Cardiac fibroblast (primary cell): Measurements from ENCODE around the gene CORO2B.

Experiments used
- DNase-seq, 2 donors: peaks; one replicate each; pipeline versions ENCODE4 v3.0.0 to v3.0.0-alpha.2; 2010; ENCODE audit warnings: low read depth in 2 of 2
- H3K4me3 ChIP-seq, 2 donors: replicated peaks in 1 of 2; 1 replicate in 1 of 2; 2 replicates in 1 of 2; pipeline ENCODE4 v1.5.1; 2011; ENCODE audit warnings: low read depth in 2 of 2, low read length in 2 of 2, mild to moderate bottlenecking in 2 of 2, moderate library complexity in 1 of 2
- TF ChIP-seq, protein P1 (sequence below): IDR thresholded peaks from one replicate; pipeline ENCODE4 v1.5.1; 2011; ENCODE audit warnings: low read depth, mild to moderate bottlenecking, low read length, inconsistent platforms

The CORO2B gene

GRCh38 chr15:68773036-68773435 lies 194.2 kb downstream of the CORO2B start:
- no peak for DNase-seq
- H3K4me3 ChIP-seq: no peak overlapping the region
- TF ChIP-seq, protein P1, sequence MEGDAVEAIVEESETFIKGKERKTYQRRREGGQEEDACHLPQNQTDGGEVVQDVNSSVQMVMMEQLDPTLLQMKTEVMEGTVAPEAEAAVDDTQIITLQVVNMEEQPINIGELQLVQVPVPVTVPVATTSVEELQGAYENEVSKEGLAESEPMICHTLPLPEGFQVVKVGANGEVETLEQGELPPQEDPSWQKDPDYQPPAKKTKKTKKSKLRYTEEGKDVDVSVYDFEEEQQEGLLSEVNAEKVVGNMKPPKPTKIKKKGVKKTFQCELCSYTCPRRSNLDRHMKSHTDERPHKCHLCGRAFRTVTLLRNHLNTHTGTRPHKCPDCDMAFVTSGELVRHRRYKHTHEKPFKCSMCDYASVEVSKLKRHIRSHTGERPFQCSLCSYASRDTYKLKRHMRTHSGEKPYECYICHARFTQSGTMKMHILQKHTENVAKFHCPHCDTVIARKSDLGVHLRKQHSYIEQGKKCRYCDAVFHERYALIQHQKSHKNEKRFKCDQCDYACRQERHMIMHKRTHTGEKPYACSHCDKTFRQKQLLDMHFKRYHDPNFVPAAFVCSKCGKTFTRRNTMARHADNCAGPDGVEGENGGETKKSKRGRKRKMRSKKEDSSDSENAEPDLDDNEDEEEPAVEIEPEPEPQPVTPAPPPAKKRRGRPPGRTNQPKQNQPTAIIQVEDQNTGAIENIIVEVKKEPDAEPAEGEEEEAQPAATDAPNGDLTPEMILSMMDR: no peak

- DNase-seq: peak in 1 of 2 donors; percentile 15
- TF ChIP-seq, protein P1: no peak
- H3K4me3 ChIP-seq: no peak overlapping the region
Observed at GRCh38 chr15:68774120-68774519, 195.3 kb downstream of the CORO2B start.

- TF ChIP-seq, protein P1: no peak
- H3K4me3 ChIP-seq: no peak overlapping the region
- DNase-seq: peak in 1 of 2 donors; percentile 67
Observed at GRCh38 chr15:68774521-68775235, 195.9 kb downstream of the CORO2B start.

DNA sequence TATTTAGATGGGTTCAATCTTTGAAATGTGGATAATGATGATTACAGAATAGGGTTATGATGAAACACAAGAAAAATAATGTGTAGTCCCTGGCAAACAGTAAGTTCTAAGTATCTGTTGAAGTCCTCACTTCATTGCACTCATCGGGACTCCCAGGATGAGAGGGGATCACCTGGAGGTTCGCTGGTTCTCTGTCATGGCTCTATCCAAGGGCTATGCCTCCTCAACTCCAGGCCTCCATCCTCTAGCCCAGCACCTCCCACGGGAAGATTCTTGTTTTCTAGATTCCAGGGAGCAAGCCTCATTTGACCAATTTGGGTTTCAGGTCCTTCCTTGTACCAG lies 196.4 kb downstream of the CORO2B start:
- DNase-seq: no peak
- TF ChIP-seq, protein P1: no peak
- H3K4me3 ChIP-seq: no peak overlapping the region

GRCh38 chr15:68775671-68776476 lies 197.1 kb downstream of the CORO2B start:
- peak; percentile 59 to 87 for DNase-seq
- H3K4me3 ChIP-seq: no peak overlapping the region
- TF ChIP-seq, protein P1: no peak

DNA sequence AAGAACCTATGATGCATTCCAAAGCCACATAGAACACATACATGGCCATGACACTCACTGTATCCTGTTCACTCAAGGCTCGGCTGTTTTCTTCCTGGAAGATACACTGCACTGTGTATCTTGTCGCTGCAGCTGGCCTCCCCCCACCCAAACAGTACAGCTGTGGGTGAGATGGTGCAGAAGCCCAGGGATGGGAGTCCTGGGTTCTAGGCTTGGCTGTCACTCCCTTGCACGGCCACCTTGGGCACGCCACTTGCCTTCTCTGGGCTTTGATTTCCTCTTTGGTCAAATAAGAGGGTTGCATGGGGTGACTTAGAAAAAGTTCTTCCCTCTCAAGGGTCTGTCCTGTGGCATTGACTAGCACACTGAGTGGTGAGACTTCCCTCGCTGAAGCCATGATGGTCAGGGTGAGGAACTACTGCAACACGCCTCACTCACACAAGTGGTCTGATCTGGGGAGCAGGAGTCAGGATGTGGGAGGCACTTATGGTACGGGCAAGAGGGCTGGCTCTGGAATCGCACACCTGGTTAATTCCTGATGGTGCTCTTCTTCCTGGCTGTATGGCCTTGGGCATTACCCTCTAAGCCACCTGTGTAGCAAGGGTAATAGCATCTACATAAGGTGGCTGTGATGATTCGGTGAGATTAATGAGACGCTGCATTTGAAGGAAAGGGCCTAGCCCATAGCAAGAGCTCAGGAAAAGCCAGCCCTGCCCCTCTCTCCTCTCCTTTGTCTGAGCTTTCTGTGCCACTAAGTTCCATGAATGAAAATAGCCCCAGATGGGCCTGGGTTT lies 197.9 kb downstream of the CORO2B start:
- TF ChIP-seq, protein P1: no peak
- H3K4me3 ChIP-seq: no peak overlapping the region
- no peak for DNase-seq
